ENCODE measurements around the gene SULT2B1. TPM values are rescaled to one million over a fixed set of nuclear protein-coding genes. Genes with fewer than 3 reads are reported as not detected.

Gene SULT2B1
- total and polyA plus RNA-seq, 7 experiments from 2014 or later = 0.41 TPM; not detected in 6

DNA sequence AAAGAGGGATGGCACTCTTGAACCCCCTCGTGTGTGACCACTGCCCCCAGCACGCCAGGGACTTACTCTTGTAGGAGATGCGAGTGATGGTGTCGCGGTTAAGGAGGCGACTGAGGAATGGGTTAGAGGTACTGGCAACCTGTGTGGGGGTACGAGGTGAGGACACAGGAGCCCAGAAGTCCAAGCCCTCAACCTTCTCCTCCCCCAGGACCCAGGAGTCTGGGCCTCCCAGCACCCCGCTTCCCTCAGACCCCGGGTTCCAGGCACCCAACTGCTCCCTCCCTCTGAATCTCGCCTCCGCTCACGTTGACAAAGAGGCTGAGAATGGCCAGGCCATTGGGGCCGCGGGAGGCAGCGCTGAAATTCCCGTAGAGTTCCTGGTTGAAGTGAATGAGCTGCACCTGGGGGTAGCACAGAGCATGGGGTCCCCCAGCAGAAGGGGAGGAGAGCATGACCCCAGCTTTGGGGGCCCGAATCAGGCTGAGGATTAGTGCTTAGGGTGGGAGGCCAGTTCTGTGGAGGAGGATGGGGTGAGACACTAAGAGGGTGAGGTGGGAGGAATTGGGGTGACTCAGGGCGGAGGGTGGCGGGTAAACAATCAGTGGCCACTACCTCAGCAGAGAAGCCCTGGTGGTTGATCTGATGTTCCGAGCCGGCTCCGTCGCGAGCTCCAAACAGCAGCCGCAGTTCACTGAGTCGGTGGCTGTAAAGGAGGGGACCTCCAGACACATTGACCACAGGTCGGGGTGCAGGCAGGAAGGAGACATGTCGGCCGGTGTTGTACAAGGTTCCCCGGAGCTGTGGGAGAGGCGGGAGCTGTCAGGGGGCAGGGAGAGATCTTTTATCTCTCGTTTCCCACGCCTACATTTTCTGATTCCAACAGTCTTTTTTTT is 87.8 kb downstream of the SULT2B1 start:
- ChIA-PET POLR2A (interaction anchor here (0.7 kb wide), 1 partner anchor 9 kb away, joined by 5 read pairs; no protein-coding TSS in a partner anchor), CTCF (no interaction called here)
- intact Hi-C loops (cut with micrococcal nuclease) = loop anchor here (5.0 to 10.0 kb wide), 13 partner anchors 38 to 1527 kb away; partner anchors contain the start of genes CCDC9 (in 2 of the 2), PRMT1 (in 2 of the 2), AKT1S1 (in 1 of the 2) and ALDH16A1 (in 1 of the 2)
- Mint-ChIP-seq H3K36me3 (peaks cover 0 to 5% (median 0%) of the 10 kb centered on the region in 5 donors), H3K4me3 (peak overlapping the region in 8 of 10 donors; percentile 20 to 100 (median 50)), H3K27ac (peak overlapping the region in 7 of 9 donors; percentile 58 to 98 (median 97)), H3K27me3 (peaks cover 0 to 11% (median 0%) of the 10 kb centered on the region in 5 donors), H3K4me1 (peaks cover 9 to 37% (median 32%) of the 10 kb centered on the region in 7 donors), H3K9me3 (peaks cover 0 to 10% (median 0%) of the 10 kb centered on the region in 11 donors)
- Histone ChIP-seq H3K27ac (ENCODE audit: low read depth, low read length) (no peak overlapping the region), H3K36me3 (ENCODE audit: control insufficient read depth in 2 of 3, insufficient read depth in 3 of 3, low read length in 3 of 3) (peaks cover 0 to 12% (median 0%) of the 10 kb centered on the region in 3 experiments), H3K4me1 (ENCODE audit: control insufficient read depth in 2 of 2, insufficient read depth in 2 of 2, low read length in 2 of 2) (peaks cover 18 to 22% of the 10 kb centered on the region in 2 donors), H3K4me3 (ENCODE audit: low read length) (no peak overlapping the region), H3K27me3 (ENCODE audit: control insufficient read depth in 2 of 2, insufficient read depth in 2 of 2, low read length in 2 of 2) (no peaks in the 10 kb centered on the region), H3K9me3 (ENCODE audit: control insufficient read depth in 2 of 3, low read length in 3 of 3) (no peaks in the 10 kb centered on the region)
- no peak for ATAC-seq
- no peak for DNase-seq

GRCh38 chr19:48641850-48642249 is 89.9 kb downstream of the SULT2B1 start:
- no peaks in the 10 kb centered on the region for H3K9me3 ChIP-seq (ENCODE audit: control insufficient read depth in 2 of 3, low read length in 3 of 3)
- no peak for ATAC-seq
- peaks cover 19 to 25% of the 10 kb centered on the region in 2 donors for H3K4me1 ChIP-seq (ENCODE audit: control insufficient read depth in 2 of 2, insufficient read depth in 2 of 2, low read length in 2 of 2)
- CTCF ChIA-PET = no interaction called here
- Mint-ChIP-seq H3K27me3 (peaks cover 0 to 11% (median 0%) of the 10 kb centered on the region in 5 donors), H3K27ac (peak overlapping the region in 3 of 9 donors; percentile 51 to 56 (median 54)), H3K9me3 (peaks cover 0 to 4% (median 0%) of the 10 kb centered on the region in 11 donors), H3K4me1 (peaks cover 20 to 48% (median 38%) of the 10 kb centered on the region in 7 donors), H3K4me3 (no peak overlapping the region), H3K36me3 (peaks cover 0 to 5% (median 0%) of the 10 kb centered on the region in 5 donors)
- POLR2A ChIA-PET = interaction anchor here (0.8 to 1.3 kb wide), 4 partner anchors 14 to 106 kb away, joined by 3 to 4 read pairs (median 4); no protein-coding TSS in a partner anchor
- intact Hi-C loops (cut with micrococcal nuclease) = no loop called here
- H3K27me3 ChIP-seq (ENCODE audit: control insufficient read depth in 2 of 2, insufficient read depth in 2 of 2, low read length in 2 of 2) = no peaks in the 10 kb centered on the region
- H3K36me3 ChIP-seq (ENCODE audit: control insufficient read depth in 2 of 3, insufficient read depth in 3 of 3, low read length in 3 of 3) = peaks cover 0 to 2% (median 0%) of the 10 kb centered on the region in 3 experiments
- H3K27ac ChIP-seq (ENCODE audit: low read depth, low read length) = no peak overlapping the region
- H3K4me3 ChIP-seq (ENCODE audit: low read length) = no peak overlapping the region
- DNase-seq = no peak

DNA sequence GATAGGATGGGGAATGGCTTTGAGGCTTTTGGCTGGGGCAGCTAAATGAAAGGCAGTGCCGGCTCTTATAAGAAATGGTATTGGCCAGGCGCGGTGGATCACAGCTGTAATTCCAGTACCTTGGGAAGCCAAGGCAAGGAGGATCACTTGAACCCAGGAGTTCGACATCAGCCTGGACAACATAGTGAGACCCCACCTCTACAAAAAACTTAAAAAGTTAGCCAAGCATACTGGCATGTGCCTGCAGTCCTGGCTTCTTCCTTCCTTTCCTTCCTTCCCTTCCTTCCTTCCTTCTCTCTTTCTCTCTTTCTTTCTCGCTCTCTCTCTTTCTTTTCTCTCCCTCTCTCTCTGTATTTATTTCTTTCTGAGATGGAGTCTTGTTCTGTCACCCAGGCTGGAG is 90.9 kb downstream of the SULT2B1 start:
- Histone ChIP-seq H3K27ac (ENCODE audit: low read depth, low read length) (no peak overlapping the region), H3K4me1 (ENCODE audit: control insufficient read depth in 2 of 2, insufficient read depth in 2 of 2, low read length in 2 of 2) (peaks cover 25% of the 10 kb centered on the region in 2 donors), H3K36me3 (ENCODE audit: control insufficient read depth in 2 of 3, insufficient read depth in 3 of 3, low read length in 3 of 3) (no peaks in the 10 kb centered on the region), H3K4me3 (ENCODE audit: low read length) (no peak overlapping the region), H3K9me3 (ENCODE audit: control insufficient read depth in 2 of 3, low read length in 3 of 3) (no peaks in the 10 kb centered on the region), H3K27me3 (ENCODE audit: control insufficient read depth in 2 of 2, insufficient read depth in 2 of 2, low read length in 2 of 2) (no peaks in the 10 kb centered on the region)
- no peak for DNase-seq
- H3K27ac Mint-ChIP-seq = peak overlapping the region in 4 of 9 donors; percentile 14 to 64 (median 36)
- no peak for ATAC-seq
- H3K36me3 Mint-ChIP-seq = peaks cover 0 to 5% (median 0%) of the 10 kb centered on the region in 5 donors
- H3K4me3 Mint-ChIP-seq = peak overlapping the region in 1 of 10 donors; percentile 26
- CTCF ChIA-PET = no interaction called here
- POLR2A ChIA-PET = interaction anchor here (0.6 to 2.1 kb wide), 2 partner anchors 8 to 24 kb away, joined by 4 to 9 read pairs; partner anchors contain the start of genes RPL18 and SPHK2
- H3K9me3 Mint-ChIP-seq = peaks cover 0 to 4% (median 0%) of the 10 kb centered on the region in 11 donors
- H3K4me1 Mint-ChIP-seq = peaks cover 26 to 57% (median 42%) of the 10 kb centered on the region in 7 donors
- H3K27me3 Mint-ChIP-seq = peaks cover 0 to 11% (median 0%) of the 10 kb centered on the region in 5 donors
- intact Hi-C loops (cut with micrococcal nuclease) = no loop called here

GRCh38 chr19:48644355-48644754 is 92.4 kb downstream of the SULT2B1 start:
- DNase-seq = no peak
- no peak for ATAC-seq
- Histone ChIP-seq H3K4me3 (ENCODE audit: low read length) (no peak overlapping the region), H3K27me3 (ENCODE audit: control insufficient read depth in 2 of 2, insufficient read depth in 2 of 2, low read length in 2 of 2) (no peaks in the 10 kb centered on the region), H3K4me1 (ENCODE audit: control insufficient read depth in 2 of 2, insufficient read depth in 2 of 2, low read length in 2 of 2) (peaks cover 16 to 17% of the 10 kb centered on the region in 2 donors), H3K36me3 (ENCODE audit: control insufficient read depth in 2 of 3, insufficient read depth in 3 of 3, low read length in 3 of 3) (no peaks in the 10 kb centered on the region), H3K27ac (ENCODE audit: low read depth, low read length) (peak overlapping the region; percentile 1), H3K9me3 (ENCODE audit: control insufficient read depth in 2 of 3, low read length in 3 of 3) (no peaks in the 10 kb centered on the region)
- Mint-ChIP-seq H3K4me1 (peaks cover 24 to 56% (median 39%) of the 10 kb centered on the region in 7 donors), H3K27me3 (peaks cover 0 to 11% (median 0%) of the 10 kb centered on the region in 5 donors), H3K27ac (peak overlapping the region in 6 of 9 donors; percentile 76 to 97 (median 94)), H3K36me3 (no peaks in the 10 kb centered on the region), H3K9me3 (no peaks in the 10 kb centered on the region), H3K4me3 (peak overlapping the region in 6 of 10 donors; percentile 86 to 99 (median 96))
- ChIA-PET POLR2A (interaction anchor here (1.0 to 3.0 kb wide), 9 partner anchors 7 to 310 kb away, joined by 3 to 36 read pairs (median 10); partner anchors contain the start of genes BAX, DBP, RPL18 and SPHK2), CTCF (interaction anchor here (1.4 to 2.2 kb wide), 2 partner anchors 32 to 166 kb away, joined by 3 to 43 read pairs; partner anchors contain the start of gene BCAT2)
- intact Hi-C loops (cut with micrococcal nuclease) = loop anchor here in 1 of 2 donors (2.0 kb wide), 2 partner anchors 228 to 1232 kb away; partner anchors contain the start of genes AKT1S1, PPP1R15A and TBC1D17

- ATAC-seq (peak; percentile 74), DNase-seq (peak in 8 of 9 donors; percentile 66 to 82 (median 78))
- peak overlapping the region; percentile 79 for H3K27ac ChIP-seq (ENCODE audit: low read depth, low read length)
- H3K9me3 Mint-ChIP-seq = no peaks in the 10 kb centered on the region
- no peaks in the 10 kb centered on the region for H3K36me3 ChIP-seq (ENCODE audit: control insufficient read depth in 2 of 3, insufficient read depth in 3 of 3, low read length in 3 of 3)
- H3K27me3 Mint-ChIP-seq = peaks cover 0 to 9% (median 0%) of the 10 kb centered on the region in 5 donors
- ChIA-PET CTCF (interaction anchor here (0.7 to 2.2 kb wide), 16 partner anchors 9 to 310 kb away, joined by 3 to 43 read pairs (median 5); partner anchors contain the start of genes BCAT2, DBP, RPL18 and SPHK2), POLR2A (interaction anchor here (0.7 to 3.0 kb wide), 25 partner anchors 8 to 1380 kb away, joined by 3 to 36 read pairs (median 4); partner anchors contain the start of genes BAX, DBP, GYS1 and RPL18)
- H3K36me3 Mint-ChIP-seq = no peaks in the 10 kb centered on the region
- intact Hi-C loops (cut with micrococcal nuclease) = loop anchor here (2.0 to 5.0 kb wide), 4 partner anchors 228 to 1232 kb away; partner anchors contain the start of genes AKT1S1 (in 1 of the 2), FTL (in 1 of the 2), PPP1R15A (in 1 of the 2) and SNRNP70 (in 1 of the 2)
- H3K9me3 ChIP-seq (ENCODE audit: control insufficient read depth in 2 of 3, low read length in 3 of 3) = no peaks in the 10 kb centered on the region
- peak overlapping the region in 8 of 9 donors; percentile 90 to 98 (median 94) for H3K27ac Mint-ChIP-seq
- peak overlapping the region; percentile 94 for H3K4me3 ChIP-seq (ENCODE audit: low read length)
- H3K4me1 Mint-ChIP-seq = peaks cover 24 to 57% (median 42%) of the 10 kb centered on the region in 7 donors
- H3K4me1 ChIP-seq (ENCODE audit: control insufficient read depth in 2 of 2, insufficient read depth in 2 of 2, low read length in 2 of 2) = peaks cover 21% of the 10 kb centered on the region in 2 donors
- H3K4me3 Mint-ChIP-seq = peak overlapping the region; percentile 86 to 99 (median 94)
- H3K27me3 ChIP-seq (ENCODE audit: control insufficient read depth in 2 of 2, insufficient read depth in 2 of 2, low read length in 2 of 2) = no peaks in the 10 kb centered on the region
These were observed 93.1 kb downstream of the SULT2B1 start for GRCh38 chr19:48644839-48645619.
